Activated naive CD4-positive, alpha-beta T cell treated with anti-CD3 and anti-CD28 coated beads, Interleukin-2, amount 50 U/mL, for 72 hours (primary cell): ENCODE data around the gene MNX1. TPM values are rescaled to one million over a fixed set of nuclear protein-coding genes. Genes with fewer than 3 reads are reported as not detected.

ENCODE experiments used
- ATAC-seq, 2 donors: fragments of 150-1000 bp; cut with Tn5 transposase; 2 replicates each; pipeline ENCODE4 v1.10.0; 2021; ENCODE audit warnings: mild to moderate bottlenecking in 2 of 2, moderate library complexity in 2 of 2
- DNase-seq, 2 donors: peaks; one replicate each; pipeline ENCODE4 v3.0.0; 2021 to 2022; ENCODE audit warnings: low spot score in 2 of 2
- H3K27ac Mint-ChIP-seq, 2 donors: one replicate each; pipeline ENCODE4 v1.8.0; 2022; ENCODE audit warnings: mild to moderate bottlenecking in 2 of 2, mixed read lengths in 2 of 2
- H3K36me3 Mint-ChIP-seq, 2 donors: one replicate each; pipeline ENCODE4 v1.8.0; 2022; ENCODE audit warnings: mixed read lengths in 2 of 2
- H3K9me3 Mint-ChIP-seq, 2 donors: one replicate each; pipeline ENCODE4 v1.8.0; 2022; ENCODE audit warnings: mixed read lengths in 2 of 2
- total RNA-seq, 2 donors: library from RNA; stranded (reverse); gene quantifications; one replicate each; pipeline ENCODE4 v1.2.3, GENCODE V29; 2022

MNX1 gene
- total RNA-seq, 2 donors from 2014 or later = 0.12 TPM; not detected in 1

- Mint-ChIP-seq H3K9me3 (no peaks in the 10 kb centered on the region), H3K27ac (peak overlapping the region in 1 of 2 donors; percentile 1), H3K36me3 (peaks cover 0 to 7% of the 10 kb centered on the region in 2 donors)
- no peak for DNase-seq
- ATAC-seq = peak in 1 of 2 donors; percentile 46
Measured at GRCh38 chr7:156969972-156970420, 40.5 kb downstream of the MNX1 start.

DNA sequence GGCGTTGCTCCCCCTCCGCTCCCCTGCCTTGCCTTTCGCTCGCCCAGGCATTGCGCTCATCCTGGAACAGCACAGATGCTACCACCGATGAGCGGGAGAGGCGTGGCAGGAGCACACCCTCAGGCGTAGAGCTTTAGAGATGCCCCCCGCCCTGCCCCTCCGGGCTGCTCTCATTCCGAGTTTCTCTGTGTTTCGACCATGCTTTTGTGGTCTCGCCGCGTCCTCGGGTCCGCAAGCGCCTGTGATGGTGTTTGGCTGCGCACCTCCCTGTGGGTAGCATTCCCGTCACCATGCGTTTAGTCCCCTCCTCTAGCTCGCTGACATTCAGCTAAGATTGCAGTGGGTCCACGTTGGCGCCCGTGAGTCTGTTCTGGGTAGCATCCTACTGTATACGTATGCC lies 42.3 kb downstream of the MNX1 start:
- ATAC-seq (no peak), DNase-seq (no peak)
- no peaks in the 10 kb centered on the region for H3K9me3 Mint-ChIP-seq
- peak overlapping the region in 1 of 2 donors; percentile 50 for H3K27ac Mint-ChIP-seq
- peaks cover 8 to 10% of the 10 kb centered on the region in 2 donors for H3K36me3 Mint-ChIP-seq

DNA sequence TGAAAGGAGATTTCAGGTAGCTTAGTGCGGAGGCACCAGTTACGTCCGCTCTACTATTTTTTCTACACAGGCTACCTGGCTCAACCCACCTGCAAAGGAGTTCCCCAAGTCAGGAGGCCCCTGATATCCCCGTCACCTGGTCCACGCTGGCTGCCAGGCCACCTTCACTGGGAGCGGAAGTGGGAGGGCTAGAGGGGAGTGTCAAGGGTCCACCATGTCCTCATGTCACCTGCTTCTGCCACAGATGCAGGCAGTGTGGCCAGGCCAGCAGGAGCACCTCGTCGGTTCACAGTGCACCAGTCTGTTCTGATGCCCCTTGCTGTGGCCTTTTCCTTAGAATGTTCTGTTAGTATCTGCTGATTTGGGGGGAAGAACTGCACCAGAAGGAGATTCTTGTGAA lies 44.1 kb downstream of the MNX1 start:
- Mint-ChIP-seq H3K9me3 (no peaks in the 10 kb centered on the region), H3K27ac (no peak overlapping the region), H3K36me3 (peaks cover 21 to 23% of the 10 kb centered on the region in 2 donors)
- ATAC-seq = no peak
- no peak for DNase-seq

- Mint-ChIP-seq H3K36me3 (peaks cover 32 to 37% of the 10 kb centered on the region in 2 donors), H3K9me3 (no peaks in the 10 kb centered on the region), H3K27ac (no peak overlapping the region)
- ATAC-seq = no peak
- no peak for DNase-seq
Measured at GRCh38 chr7:156964971-156965370, 45.5 kb downstream of the MNX1 start.

GRCh38 chr7:156963472-156963871 lies 47.0 kb downstream of the MNX1 start:
- Mint-ChIP-seq H3K9me3 (no peaks in the 10 kb centered on the region), H3K27ac (no peak overlapping the region), H3K36me3 (peaks cover 34 to 43% of the 10 kb centered on the region in 2 donors)
- DNase-seq = no peak
- no peak for ATAC-seq

DNA sequence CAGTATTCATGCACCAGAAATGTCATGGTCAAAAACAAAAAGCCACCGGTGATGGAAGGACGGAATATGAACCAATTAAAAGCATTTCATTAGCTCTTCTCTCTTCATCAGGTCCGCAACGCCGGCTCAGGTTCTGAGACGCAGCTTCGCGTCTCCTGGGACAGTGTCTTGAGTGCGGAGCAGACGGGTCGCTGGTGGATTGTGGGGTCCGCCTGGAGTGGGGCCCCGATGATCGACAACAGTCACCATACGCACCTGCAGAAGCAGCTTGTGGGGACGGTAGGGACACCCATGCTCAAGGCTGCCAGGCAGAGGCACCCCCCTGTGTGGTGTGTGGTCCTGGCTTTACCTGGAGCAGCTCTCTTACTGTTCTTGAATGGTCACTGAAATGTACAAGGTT lies 47.6 kb downstream of the MNX1 start:
- Mint-ChIP-seq H3K9me3 (no peaks in the 10 kb centered on the region), H3K36me3 (peaks cover 40 to 43% of the 10 kb centered on the region in 2 donors), H3K27ac (no peak overlapping the region)
- DNase-seq = no peak
- no peak for ATAC-seq

GRCh38 chr7:156962145-156962544 lies 48.3 kb downstream of the MNX1 start:
- Mint-ChIP-seq H3K9me3 (no peaks in the 10 kb centered on the region), H3K27ac (peak overlapping the region in 1 of 2 donors; percentile 60), H3K36me3 (peaks cover 40 to 43% of the 10 kb centered on the region in 2 donors)
- no peak for ATAC-seq
- DNase-seq = no peak

- no peak for DNase-seq
- Mint-ChIP-seq H3K9me3 (no peaks in the 10 kb centered on the region), H3K27ac (no peak overlapping the region), H3K36me3 (peaks cover 30 to 57% of the 10 kb centered on the region in 2 donors)
- ATAC-seq = peak in 1 of 2 donors; percentile 49
Measured at GRCh38 chr7:156956727-156957126, 53.7 kb downstream of the MNX1 start.

DNA sequence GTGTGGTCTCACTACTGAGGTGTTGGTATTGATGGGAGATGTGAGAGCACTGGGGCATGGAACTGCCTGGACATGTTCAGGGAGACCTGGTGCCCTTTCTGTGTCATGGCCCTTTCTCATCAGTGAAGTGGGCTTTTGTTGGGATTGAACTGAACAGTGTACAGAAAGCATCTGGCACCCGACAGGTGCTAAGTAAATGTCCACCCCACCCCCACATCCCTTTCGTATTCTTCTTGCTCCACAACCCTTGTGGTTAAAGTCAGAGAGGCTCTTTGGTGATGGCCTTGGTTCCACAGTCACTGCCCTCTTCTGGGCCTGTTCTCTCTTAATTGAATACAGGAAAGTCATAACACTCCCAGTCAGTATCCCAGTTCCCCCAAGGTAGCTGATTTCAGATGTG lies 55.5 kb downstream of the MNX1 start:
- ATAC-seq = no peak
- DNase-seq = no peak
- Mint-ChIP-seq H3K27ac (peak overlapping the region in 1 of 2 donors; percentile 66), H3K9me3 (no peaks in the 10 kb centered on the region), H3K36me3 (peaks cover 26 to 57% of the 10 kb centered on the region in 2 donors)

Other genes starting within 250 kb of the MNX1 start
- gene LMBR1, start 117.5 kb downstream of the MNX1 start, total RNA-seq = 10 to 100 TPM; 28.3 to 52.4 TPM
- 10 to 100 TPM; 29.2 to 45.2 TPM for gene NOM1, start 61.0 kb downstream of the MNX1 start, total RNA-seq
- gene UBE3C, start 128.3 kb upstream of the MNX1 start, total RNA-seq = 10 to 100 TPM; 57.7 to 60.0 TPM